Lower leg skin (tissue), 4 donors: ENCODE data around the gene ALPG. TPM values are rescaled to one million over a fixed set of nuclear protein-coding genes. Genes with fewer than 3 reads are reported as not detected.
A peak's percentile ranks its signal among the peaks of the same experiment; 100 is the strongest.
"Not testable (repeated sequence)": the region's sequence is repeated elsewhere in the genome, so short reads cannot be mapped to it uniquely, and the experiment has no call there.

Experiments used
- DNase-seq, 2 donors: peaks; one replicate each; pipeline ENCODE4 v3.0.0-alpha.2; 2019; ENCODE audit warnings: low spot score in 2 of 2
- H3K4me3 ChIP-seq: fragments of 200-600 bp; sonication (generic); 2 replicates; pipeline ENCODE4 v1.5.1; 2017; ENCODE audit warnings: mild to moderate bottlenecking, low read depth; ENCODE audit not compliant: poor library complexity, severe bottlenecking
- POLR2A ChIP-seq, 2 donors: fragments of 450-650 bp; IDR thresholded peaks; one replicate each; pipeline ENCODE4 v1.6.1; 2016 to 2017; ENCODE audit warnings: antibody characterized with exemption in 2 of 2, mild to moderate bottlenecking in 1 of 2, moderate library complexity in 1 of 2
- WGBS, 2 donors: methylation state at CpG; one replicate each; pipeline ENCODE4 v1.1.5; 2018; 5-methylcytosine and 5-hydroxymethylcytosine counted together
- intact Hi-C: fragments of 100-400 bp; cut with DNase I; formaldehyde crosslinking; loops from one replicate; pipeline ENCODE4 v1.15.0; 2023; ENCODE audit warnings: low total_unique reads
- total RNA-seq, 4 donors: library from RNA; depleted of rRNA; stranded (reverse); fragments of >200 nt; gene quantifications; one replicate each; pipeline ENCODE4 v1.1.0, GENCODE V29; 2016
- TF ChIP-seq, protein P1 (sequence below), 3 donors: fragments of 450-650 bp; IDR thresholded peaks; one replicate each; pipeline ENCODE4 v1.5.1; 2016; ENCODE audit warnings: antibody characterized with exemption in 3 of 3, mild to moderate bottlenecking in 3 of 3, moderate library complexity in 2 of 3

Gene ALPG
- total RNA-seq, 4 donors from 2014 or later, result not detected

DNA sequence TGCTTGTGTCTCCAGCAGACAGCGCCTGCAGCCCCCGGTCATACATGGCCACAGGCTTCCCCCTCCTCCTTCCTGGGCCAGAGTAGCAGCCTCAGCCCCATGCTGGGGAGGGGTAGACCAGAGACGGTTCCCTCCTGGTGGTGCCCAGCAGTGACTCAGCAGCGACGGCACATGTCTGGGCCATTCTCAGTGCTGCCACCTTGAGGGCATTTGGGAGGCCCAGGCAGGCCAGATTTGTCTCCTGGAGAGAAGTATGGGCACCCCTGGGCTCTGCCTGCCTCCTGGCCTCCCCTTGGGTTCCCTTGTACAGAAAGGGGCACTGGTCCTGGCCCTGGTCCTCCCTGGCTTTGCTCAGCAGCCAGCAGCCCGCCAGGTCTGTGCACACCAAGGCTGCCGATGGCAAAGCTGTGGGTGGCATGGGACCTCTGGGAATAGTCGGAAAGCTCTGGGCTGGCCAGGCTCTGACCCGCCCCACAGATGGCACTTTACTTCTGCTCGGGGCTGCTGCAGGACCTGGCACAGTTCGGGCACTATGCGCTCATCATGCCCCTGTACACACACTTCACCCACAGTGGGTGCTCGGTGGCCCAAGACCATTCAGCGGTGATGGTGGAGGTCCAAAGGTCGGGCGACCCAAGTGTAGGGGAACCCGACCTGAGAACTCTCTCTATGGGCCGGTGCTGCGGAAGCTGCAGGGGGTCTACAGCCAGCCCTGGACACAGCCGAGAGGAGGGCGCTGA is 37.9 kb downstream of the ALPG start:
- peak in 1 of 2 donors; percentile 81 for DNase-seq
- intact Hi-C loops, result loop anchor here (5.0 kb wide), 1 partner anchor 537 kb away; no protein-coding TSS in a partner anchor
- H3K4me3 ChIP-seq, result no peak overlapping the region
- WGBS, 2 donors, result 71 to 74% methylated on average over 18 to 19 of the region's 21 CpGs
- no peak for TF ChIP-seq POLR2A (IDR thresholded peaks at IDR 0.05)
- TF ChIP-seq, protein P1, sequence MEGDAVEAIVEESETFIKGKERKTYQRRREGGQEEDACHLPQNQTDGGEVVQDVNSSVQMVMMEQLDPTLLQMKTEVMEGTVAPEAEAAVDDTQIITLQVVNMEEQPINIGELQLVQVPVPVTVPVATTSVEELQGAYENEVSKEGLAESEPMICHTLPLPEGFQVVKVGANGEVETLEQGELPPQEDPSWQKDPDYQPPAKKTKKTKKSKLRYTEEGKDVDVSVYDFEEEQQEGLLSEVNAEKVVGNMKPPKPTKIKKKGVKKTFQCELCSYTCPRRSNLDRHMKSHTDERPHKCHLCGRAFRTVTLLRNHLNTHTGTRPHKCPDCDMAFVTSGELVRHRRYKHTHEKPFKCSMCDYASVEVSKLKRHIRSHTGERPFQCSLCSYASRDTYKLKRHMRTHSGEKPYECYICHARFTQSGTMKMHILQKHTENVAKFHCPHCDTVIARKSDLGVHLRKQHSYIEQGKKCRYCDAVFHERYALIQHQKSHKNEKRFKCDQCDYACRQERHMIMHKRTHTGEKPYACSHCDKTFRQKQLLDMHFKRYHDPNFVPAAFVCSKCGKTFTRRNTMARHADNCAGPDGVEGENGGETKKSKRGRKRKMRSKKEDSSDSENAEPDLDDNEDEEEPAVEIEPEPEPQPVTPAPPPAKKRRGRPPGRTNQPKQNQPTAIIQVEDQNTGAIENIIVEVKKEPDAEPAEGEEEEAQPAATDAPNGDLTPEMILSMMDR (IDR thresholded peaks at IDR 0.05), result no peak

DNA sequence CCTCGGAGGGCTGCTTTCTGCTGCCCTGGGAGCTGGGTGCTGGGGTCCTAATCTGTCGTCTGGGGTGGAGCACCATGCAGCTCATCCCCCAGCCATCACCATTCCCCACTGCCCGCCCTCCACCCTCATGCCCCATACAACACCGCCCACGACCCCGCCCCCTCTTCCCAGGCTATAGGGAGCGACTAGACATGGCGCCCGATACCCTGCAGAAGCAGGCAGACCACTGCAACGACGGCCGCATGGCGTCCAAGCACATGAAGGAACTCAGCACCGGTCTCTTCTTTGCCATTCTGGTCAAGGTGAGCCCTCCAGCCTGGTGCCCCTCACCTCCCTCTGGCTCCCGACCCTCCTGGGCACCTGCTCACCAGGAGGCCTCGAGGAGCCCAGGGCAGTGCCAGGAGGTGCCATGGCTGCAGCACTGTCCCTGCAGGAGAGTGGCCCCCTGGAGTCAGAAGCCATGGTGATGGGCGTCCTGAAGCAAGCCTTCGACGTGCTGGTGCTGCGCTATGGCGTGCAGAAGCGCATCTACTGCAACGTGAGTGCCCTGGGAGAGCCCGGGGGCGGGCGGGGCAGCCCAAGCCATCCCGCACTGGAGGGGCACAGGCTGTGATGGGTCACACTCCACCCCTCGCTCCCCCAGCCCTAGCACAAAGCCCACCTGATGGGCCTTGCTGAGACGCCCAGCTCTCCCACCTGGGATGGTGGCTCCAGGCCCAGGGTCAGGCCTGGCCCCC is 38.7 kb downstream of the ALPG start:
- intact Hi-C loops, H3K4me3 ChIP-seq: not testable (repeated sequence)
- WGBS, 2 donors, result 78 to 83% methylated on average over 10 to 11 of the region's 29 CpGs
- DNase-seq, result peak in 1 of 2 donors; percentile 75

GRCh38 chr2:232446266-232446777 is 39.7 kb downstream of the ALPG start:
- intact Hi-C loops, H3K4me3 ChIP-seq: not testable (repeated sequence)
- 57 to 92% methylated on average over 2 to 3 of the region's 9 CpGs for WGBS, 2 donors
- DNase-seq, result peak in 1 of 2 donors; percentile 69

GRCh38 chr2:232447091-232447620 is 40.5 kb downstream of the ALPG start:
- TF ChIP-seq, protein P1 (IDR thresholded peaks at IDR 0.05), result no peak
- TF ChIP-seq POLR2A (IDR thresholded peaks at IDR 0.05), result no peak
- intact Hi-C loops, result no loop called here
- no peak overlapping the region for H3K4me3 ChIP-seq
- 81% methylated on average over 6 to 9 of the region's 9 CpGs for WGBS, 2 donors
- peak in 1 of 2 donors; percentile 63 for DNase-seq

GRCh38 chr2:232447638-232448303 is 41.1 kb downstream of the ALPG start:
- no peak for TF ChIP-seq POLR2A (IDR thresholded peaks at IDR 0.05)
- TF ChIP-seq, protein P1 (IDR thresholded peaks at IDR 0.05), result no peak
- intact Hi-C loops, result no loop called here
- peak in 1 of 2 donors; percentile 76 for DNase-seq
- 84 to 92% methylated on average over 13 to 18 of the region's 18 CpGs for WGBS, 2 donors
- no peak overlapping the region for H3K4me3 ChIP-seq

- intact Hi-C loops, result no loop called here
- TF ChIP-seq, protein P1 (IDR thresholded peaks at IDR 0.05), result no peak
- no peak for TF ChIP-seq POLR2A (IDR thresholded peaks at IDR 0.05)
- H3K4me3 ChIP-seq, result no peak overlapping the region
- DNase-seq, result no peak
- WGBS, 2 donors, result 78 to 84% methylated on average over 7 to 10 of the region's 10 CpGs
Measured at GRCh38 chr2:232448304-232448690, 41.7 kb downstream of the ALPG start.
